ENCODE data around the gene PPFIBP1. TPM values are rescaled to one million over a fixed set of nuclear protein-coding genes. Genes with fewer than 3 reads are reported as not detected.

The PPFIBP1 gene
- total and polyA plus RNA-seq, 2 of the 8 experiments (the other 6 are each of a cell fraction or from before 2014, with no cell fraction given), result 7.7 to 31.3 TPM

DNA sequence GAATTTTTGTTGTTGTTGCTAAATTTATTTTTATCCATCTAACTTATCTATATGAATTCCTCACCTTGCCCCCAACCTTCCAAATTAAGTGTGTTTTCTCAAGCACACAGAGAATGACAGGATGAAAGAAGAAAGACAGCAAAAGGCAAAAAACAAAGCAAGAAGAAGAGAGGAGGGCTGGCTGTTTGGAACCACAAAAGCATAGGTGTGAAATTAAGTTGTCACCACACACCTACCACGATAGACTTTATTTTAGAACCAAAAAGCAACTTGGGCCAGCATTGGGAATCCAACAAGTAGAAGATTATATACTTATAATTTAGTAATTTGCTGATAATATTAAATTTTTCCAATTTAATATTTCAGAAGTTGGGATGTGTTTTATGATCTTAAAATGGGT lies 113.5 kb downstream of the PPFIBP1 start:
- H3K27me3 ChIP-seq (replicated peaks in 1 of 4; ENCODE audit: control insufficient read depth in 3 of 4, extremely low read depth in 1 of 4, insufficient read depth in 3 of 4, low read length in 3 of 4), result no peaks in the 10 kb centered on the region
- no peak overlapping the region for H3K23ac ChIP-seq (ENCODE audit: insufficient read length)
- WGBS, 2 experiments (ENCODE audit: extremely low coverage in 1 of 2, insufficient coverage in 1 of 2, insufficient read length in 1 of 2, insufficient replicate concordance in 2 of 2, low coverage in 1 of 2, low lambda C conversion rate in 2 of 2, missing lambda C conversion rate in 1 of 2), result 86% methylated on average over 1 of the region's 1 CpG; no CpG with 5 or more reads in 1 of the 2 experiments
- no peaks in the 10 kb centered on the region for H3K4me1 ChIP-seq (replicated peaks in 1 of 4; ENCODE audit: control insufficient read depth in 3 of 4, insufficient read depth in 4 of 4, low read length in 3 of 4)
- no peak overlapping the region for H3K4me3 ChIP-seq (ENCODE audit: extremely low read depth in 1 of 4, insufficient read depth in 2 of 4, low read depth in 3 of 4, low read length in 4 of 4)
- H3K14ac ChIP-seq (ENCODE audit: insufficient read length), result no peak overlapping the region
- no peak overlapping the region for H3K9ac ChIP-seq (replicated peaks in 1 of 4; ENCODE audit: extremely low read depth in 1 of 4, low read depth in 3 of 4, low read length in 3 of 4)
- H4K5ac ChIP-seq (ENCODE audit: insufficient read length, low read depth, low read length), result no peak overlapping the region
- H3K79me1 ChIP-seq (ENCODE audit: low read depth, low read length), result no peaks in the 10 kb centered on the region
- H3K4me2 ChIP-seq (ENCODE audit: insufficient read depth in 1 of 2, low read depth in 2 of 2, low read length in 2 of 2), result no peak overlapping the region
- H4K8ac ChIP-seq (ENCODE audit: extremely low read depth, insufficient read depth, low read length), result no peak overlapping the region
- H2BK20ac ChIP-seq (ENCODE audit: low read length), result no peak overlapping the region
- no peak for DNase-seq (ENCODE audit: low read depth in 1 of 2, low spot score in 2 of 2)
- no peaks in the 10 kb centered on the region for H4K20me1 ChIP-seq (replicated peaks in 1 of 2; ENCODE audit: control insufficient read depth in 1 of 2, insufficient read depth in 2 of 2, low read length in 2 of 2)
- no peak for FAIRE-seq
- no peak overlapping the region for H2BK15ac ChIP-seq (ENCODE audit: low read length)
- no peak overlapping the region for H2BK12ac ChIP-seq (ENCODE audit: low read depth, low read length)
- H2BK120ac ChIP-seq (replicated peaks; ENCODE audit: low read depth, low read length), result no peak overlapping the region
- no peak overlapping the region for H3K27ac ChIP-seq (ENCODE audit: low read depth, low read length)
- H3K9me3 ChIP-seq (ENCODE audit: insufficient read depth in 2 of 2, low read depth in 1 of 2, low read length in 1 of 2), result no peaks in the 10 kb centered on the region
- no peak overlapping the region for H3K56ac ChIP-seq (replicated peaks; ENCODE audit: insufficient read length, low read depth, low read length)
- no peak overlapping the region for H3K4ac ChIP-seq (replicated peaks; ENCODE audit: insufficient read length, low read depth, low read length)
- no peak overlapping the region for H3K18ac ChIP-seq (ENCODE audit: extremely low read depth, low read length)
- no peak overlapping the region for H2AFZ ChIP-seq (ENCODE audit: low read length)
- H2AK5ac ChIP-seq (ENCODE audit: low read depth, low read length), result no peak overlapping the region
- POLR2A ChIA-PET (ENCODE audit: partially characterized antibody), result no interaction called here
- no peak overlapping the region for H2BK5ac ChIP-seq (ENCODE audit: low read depth, low read length)
- CTCF ChIA-PET (ENCODE audit: partially characterized antibody), result interaction anchor here (0.6 kb wide), 1 partner anchor 10 kb away, joined by 3 read pairs; no protein-coding TSS in a partner anchor
- no peaks in the 10 kb centered on the region for H3K23me2 ChIP-seq (ENCODE audit: low read depth, low read length)
- H3K79me2 ChIP-seq (ENCODE audit: control insufficient read depth in 1 of 2, insufficient read depth in 2 of 2, low read length in 2 of 2), result no peaks in the 10 kb centered on the region
- H3K36me3 ChIP-seq (ENCODE audit: control insufficient read depth in 2 of 4, insufficient read depth in 4 of 4, low read length in 3 of 4), result no peaks in the 10 kb centered on the region
- no peak overlapping the region for H4K91ac ChIP-seq (replicated peaks; ENCODE audit: insufficient read length, low read length)
- TF ChIP-seq, protein P1, sequence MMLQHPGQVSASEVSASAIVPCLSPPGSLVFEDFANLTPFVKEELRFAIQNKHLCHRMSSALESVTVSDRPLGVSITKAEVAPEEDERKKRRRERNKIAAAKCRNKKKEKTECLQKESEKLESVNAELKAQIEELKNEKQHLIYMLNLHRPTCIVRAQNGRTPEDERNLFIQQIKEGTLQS (IDR thresholded peaks at IDR 0.05; ENCODE audit: insufficient read depth, low read depth, low read length), result no peak
- TF ChIP-seq CHD1 (IDR thresholded peaks at IDR 0.05; ENCODE audit: low read depth, low read length), result no peak
- TF ChIP-seq HDAC2 (IDR thresholded peaks at IDR 0.05; ENCODE audit: borderline replicate concordance in 1 of 2, low read depth in 2 of 2, low read length in 2 of 2), result no peak
- no peak for TF ChIP-seq KDM1A (IDR thresholded peaks at IDR 0.05; ENCODE audit: borderline replicate concordance, low read length)
- TF ChIP-seq SIN3A (conservative IDR thresholded peaks at IDR 0.05 in 1 of 2, IDR thresholded peaks at IDR 0.05 in 1 of 2; ENCODE audit: low read depth in 1 of 2, low read length in 2 of 2), result no peak
- no peak for TF ChIP-seq SAP30 (IDR thresholded peaks at IDR 0.05; ENCODE audit: insufficient read depth, insufficient replicate concordance, low read length)
- no peak for TF ChIP-seq BACH1 (IDR thresholded peaks at IDR 0.05; ENCODE audit: low read length)
- TF ChIP-seq GABPA (IDR thresholded peaks at IDR 0.05; ENCODE audit: borderline replicate concordance, insufficient read depth, low read length), result no peak
- TF ChIP-seq, protein P2, sequence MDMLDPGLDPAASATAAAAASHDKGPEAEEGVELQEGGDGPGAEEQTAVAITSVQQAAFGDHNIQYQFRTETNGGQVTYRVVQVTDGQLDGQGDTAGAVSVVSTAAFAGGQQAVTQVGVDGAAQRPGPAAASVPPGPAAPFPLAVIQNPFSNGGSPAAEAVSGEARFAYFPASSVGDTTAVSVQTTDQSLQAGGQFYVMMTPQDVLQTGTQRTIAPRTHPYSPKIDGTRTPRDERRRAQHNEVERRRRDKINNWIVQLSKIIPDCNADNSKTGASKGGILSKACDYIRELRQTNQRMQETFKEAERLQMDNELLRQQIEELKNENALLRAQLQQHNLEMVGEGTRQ (IDR thresholded peaks at IDR 0.05; ENCODE audit: low read length), result no peak
- TF ChIP-seq NRF1 (IDR thresholded peaks at IDR 0.05; ENCODE audit: low read depth, low read length), result no peak
- TF ChIP-seq CBX8 (IDR thresholded peaks at IDR 0.05; ENCODE audit: borderline replicate concordance, low read depth, low read length), result no peak
- no peak for TF ChIP-seq MAFK (IDR thresholded peaks at IDR 0.05; ENCODE audit: low read depth, low read length)

Measured in H1 (cell line).